Loucy (cell line): ENCODE data around the gene KANSL1L.

Experiments used
- H2AFZ ChIP-seq: fragments of 200-600 bp; sonication (generic); 2 replicates; pipeline ENCODE4 v1.6.0; 2016; ENCODE audit warnings: antibody characterized with exemption, mild to moderate bottlenecking, low read length, moderate library complexity
- H3F3A ChIP-seq: fragments of 200-600 bp; 2 replicates; pipeline ENCODE4 v1.6.0; 2016; ENCODE audit warnings: antibody characterized with exemption, low read depth, mild to moderate bottlenecking
- H3K27me3 ChIP-seq: fragments of 200-600 bp; sonication (generic); 2 replicates; pipeline ENCODE4 v1.6.1; 2014; ENCODE audit warnings: low read length, mild to moderate bottlenecking; ENCODE audit not compliant: insufficient read depth, poor library complexity, severe bottlenecking
- H3K36me3 ChIP-seq: fragments of 200-600 bp; sonication (generic); 2 replicates; pipeline ENCODE4 v1.6.1; 2016; ENCODE audit warnings: low read length; ENCODE audit not compliant: insufficient read depth
- H3K4me1 ChIP-seq: fragments of 200-600 bp; sonication (generic); 2 replicates; pipeline ENCODE4 v1.5.1; 2014; ENCODE audit warnings: low read length, mild to moderate bottlenecking; ENCODE audit not compliant: insufficient read depth, poor library complexity, severe bottlenecking
- H3K4me2 ChIP-seq: fragments of 200-600 bp; sonication (generic); 2 replicates; pipeline ENCODE4 v1.6.0; 2014; ENCODE audit warnings: antibody characterized with exemption, low read length, low read depth, mild to moderate bottlenecking; ENCODE audit not compliant: poor library complexity, severe bottlenecking
- H3K4me3 ChIP-seq: fragments of 200-600 bp; sonication (generic); 2 replicates; pipeline ENCODE4 v1.5.1; 2014; ENCODE audit warnings: low read length, mild to moderate bottlenecking, mixed read lengths; ENCODE audit not compliant: poor library complexity, severe bottlenecking
- H3K79me2 ChIP-seq: fragments of 200-600 bp; sonication (generic); 2 replicates; pipeline ENCODE4 v1.6.1; 2014; ENCODE audit warnings: low read length; ENCODE audit not compliant: insufficient read depth
- H3K9ac ChIP-seq: fragments of 200-600 bp; sonication (generic); 2 replicates; pipeline ENCODE4 v1.6.0; 2014; ENCODE audit warnings: mild to moderate bottlenecking, low read depth, low read length, moderate library complexity; ENCODE audit not compliant: poor library complexity, severe bottlenecking
- H3K9me2 ChIP-seq: fragments of 200-600 bp; sonication (generic); replicated peaks from 2 replicates; pipeline ENCODE4 v1.6.1; 2016; ENCODE audit warnings: low read depth, low read length, mixed read lengths
- H3K9me3 ChIP-seq: fragments of 200-600 bp; sonication (generic); 2 replicates; pipeline ENCODE4 v1.6.1; 2014; ENCODE audit warnings: mild to moderate bottlenecking, antibody characterized with exemption, low read length, low read depth; ENCODE audit not compliant: insufficient read depth
- H4K20me1 ChIP-seq: fragments of 200-600 bp; sonication (generic); 2 replicates; pipeline ENCODE4 v1.6.0; 2014; ENCODE audit warnings: antibody characterized with exemption, low read length, mild to moderate bottlenecking; ENCODE audit not compliant: insufficient read depth, poor library complexity, severe bottlenecking
- CTCF ChIP-seq: fragments of 200-600 bp; sonication (generic); conservative IDR thresholded peaks from 2 replicates; pipeline ENCODE4 v1.5.1; 2014; ENCODE audit warnings: mild to moderate bottlenecking, antibody characterized with exemption, low read length
- EZH2phosphoT487 ChIP-seq: fragments of 200-600 bp; IDR thresholded peaks from 2 replicates; pipeline ENCODE4 v1.6.1; 2018; ENCODE audit warnings: antibody characterized with exemption, mild to moderate bottlenecking, moderate library complexity, borderline replicate concordance

Gene KANSL1L

GRCh38 chr2:210086930-210087329 is 84.3 kb downstream of the KANSL1L start:
- no peaks in the 10 kb centered on the region for H3K9me3 ChIP-seq
- no peaks in the 10 kb centered on the region for H4K20me1 ChIP-seq
- H3K36me3 ChIP-seq, result no peaks in the 10 kb centered on the region
- no peaks in the 10 kb centered on the region for H3K79me2 ChIP-seq
- H3F3A ChIP-seq, result no peaks in the 10 kb centered on the region
- TF ChIP-seq CTCF (no peak), EZH2phosphoT487 (no peak)
- no peak overlapping the region for H3K4me3 ChIP-seq
- H3K4me2 ChIP-seq, result no peak overlapping the region
- H3K27me3 ChIP-seq, result no peaks in the 10 kb centered on the region
- H3K9ac ChIP-seq, result no peak overlapping the region
- no peak overlapping the region for H2AFZ ChIP-seq
- H3K4me1 ChIP-seq, result no peaks in the 10 kb centered on the region
- no peaks in the 10 kb centered on the region for H3K9me2 ChIP-seq

- no peaks in the 10 kb centered on the region for H3K4me1 ChIP-seq
- H3F3A ChIP-seq, result no peaks in the 10 kb centered on the region
- no peak overlapping the region for H3K4me3 ChIP-seq
- H3K79me2 ChIP-seq, result no peaks in the 10 kb centered on the region
- H3K9ac ChIP-seq, result no peak overlapping the region
- H3K9me2 ChIP-seq, result no peaks in the 10 kb centered on the region
- no peaks in the 10 kb centered on the region for H3K36me3 ChIP-seq
- no peaks in the 10 kb centered on the region for H3K9me3 ChIP-seq
- no peak overlapping the region for H3K4me2 ChIP-seq
- H2AFZ ChIP-seq, result no peak overlapping the region
- H3K27me3 ChIP-seq, result no peaks in the 10 kb centered on the region
- no peaks in the 10 kb centered on the region for H4K20me1 ChIP-seq
- TF ChIP-seq EZH2phosphoT487 (no peak), CTCF (no peak)
These were observed 84.9 kb downstream of the KANSL1L start for GRCh38 chr2:210086292-210086691.

GRCh38 chr2:210072922-210073509 is 98.2 kb downstream of the KANSL1L start:
- H3K9me3 ChIP-seq, result no peaks in the 10 kb centered on the region
- H3K4me2 ChIP-seq, result peak overlapping the region; percentile 45
- H4K20me1 ChIP-seq, result no peaks in the 10 kb centered on the region
- peak overlapping the region; percentile 42 for H3K4me3 ChIP-seq
- no peaks in the 10 kb centered on the region for H3K4me1 ChIP-seq
- H2AFZ ChIP-seq, result peak overlapping the region; percentile 78; the same call in 1 of the 2 replicates
- no peaks in the 10 kb centered on the region for H3K27me3 ChIP-seq
- H3F3A ChIP-seq, result no peaks in the 10 kb centered on the region
- H3K9me2 ChIP-seq, result no peaks in the 10 kb centered on the region
- no peak overlapping the region for H3K9ac ChIP-seq
- H3K36me3 ChIP-seq, result no peaks in the 10 kb centered on the region
- TF ChIP-seq CTCF, result peak; percentile 85
- TF ChIP-seq EZH2phosphoT487, result no peak
- no peaks in the 10 kb centered on the region for H3K79me2 ChIP-seq
